NCI-H146 (cell line): ENCODE results near the gene MYO9A.
"Not testable (repeated sequence)": the region's sequence is repeated elsewhere in the genome, so short reads cannot be mapped to it uniquely, and the experiment has no call there.

ENCODE experiments used
- DNase-seq: peaks from one replicate; lab custom pipeline; 2025; lab: John Stamatoyannopoulos, UW

MYO9A gene

DNA sequence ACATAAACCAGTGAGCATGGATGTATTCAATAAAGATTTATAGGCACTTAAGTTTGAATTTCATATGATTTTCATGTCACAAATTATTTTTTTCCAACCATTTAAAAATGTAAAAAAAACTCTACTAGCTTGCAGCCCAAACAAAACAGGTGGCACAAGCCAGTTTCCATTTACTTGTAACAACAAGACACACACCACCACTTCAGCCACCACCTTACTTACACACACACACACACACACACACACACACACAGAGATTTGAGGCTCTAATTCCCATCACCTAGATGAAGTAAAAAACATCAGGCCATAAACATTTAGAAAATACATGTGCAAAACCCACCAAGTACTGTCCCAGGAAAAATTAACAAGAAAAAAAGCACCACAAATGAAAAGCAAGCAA is 25.3 kb downstream of the MYO9A start:
- no peak for DNase-seq

DNA sequence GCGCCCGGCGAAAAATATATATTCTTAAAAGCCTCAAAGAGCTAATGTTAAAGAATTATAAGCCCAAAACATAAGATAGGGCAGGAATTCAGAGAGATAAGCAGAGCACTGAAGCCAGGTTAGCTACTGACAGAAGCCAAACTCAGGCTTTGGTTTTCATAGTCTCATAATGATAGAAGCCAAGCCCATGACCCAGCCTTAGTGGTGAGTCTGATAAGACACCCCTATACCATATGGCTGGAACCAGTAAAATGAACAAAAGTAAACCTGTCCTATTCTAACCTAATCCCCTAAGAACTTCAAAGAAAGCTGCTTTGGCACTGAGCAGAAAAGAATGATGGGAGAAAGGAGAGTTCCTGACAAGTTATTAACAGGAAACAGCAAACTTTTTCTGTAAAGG is 25.9 kb downstream of the MYO9A start:
- DNase-seq = no peak

DNA sequence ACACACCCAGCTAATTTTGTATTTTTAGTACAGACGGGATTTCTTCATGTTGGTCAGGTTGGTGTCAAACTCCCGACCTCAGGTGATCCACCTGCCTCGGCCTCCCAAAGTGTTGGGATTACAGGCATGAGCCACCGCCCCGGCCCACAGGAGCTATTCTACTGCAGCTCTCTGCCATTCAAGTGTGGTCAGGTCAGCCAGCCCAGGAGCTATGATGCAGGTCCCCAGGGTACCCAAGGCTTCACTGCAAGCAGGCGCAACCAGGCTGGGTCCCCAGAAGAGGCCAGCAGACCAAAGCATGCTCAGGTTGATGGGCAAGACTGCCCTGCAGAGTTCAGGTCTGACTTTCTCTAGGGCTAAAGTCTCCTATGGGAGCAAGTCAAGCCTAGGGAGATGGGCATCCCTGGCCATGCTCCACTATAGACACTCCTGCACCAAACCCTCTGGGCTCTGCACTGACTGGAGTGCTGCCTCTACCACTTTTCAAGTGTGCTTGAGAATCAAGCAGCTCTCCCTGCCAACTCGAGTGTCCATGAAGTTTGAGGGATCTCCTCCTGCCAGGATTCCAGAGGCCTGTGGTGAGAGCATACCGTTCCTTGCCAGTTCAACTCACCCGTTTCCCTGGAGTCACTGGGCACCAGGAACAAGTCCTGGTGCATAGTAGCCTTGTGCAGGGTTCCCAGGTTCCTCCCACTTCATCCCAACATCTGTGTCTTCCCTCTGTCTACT is 30.9 kb downstream of the MYO9A start:
- DNase-seq = no peak

DNA sequence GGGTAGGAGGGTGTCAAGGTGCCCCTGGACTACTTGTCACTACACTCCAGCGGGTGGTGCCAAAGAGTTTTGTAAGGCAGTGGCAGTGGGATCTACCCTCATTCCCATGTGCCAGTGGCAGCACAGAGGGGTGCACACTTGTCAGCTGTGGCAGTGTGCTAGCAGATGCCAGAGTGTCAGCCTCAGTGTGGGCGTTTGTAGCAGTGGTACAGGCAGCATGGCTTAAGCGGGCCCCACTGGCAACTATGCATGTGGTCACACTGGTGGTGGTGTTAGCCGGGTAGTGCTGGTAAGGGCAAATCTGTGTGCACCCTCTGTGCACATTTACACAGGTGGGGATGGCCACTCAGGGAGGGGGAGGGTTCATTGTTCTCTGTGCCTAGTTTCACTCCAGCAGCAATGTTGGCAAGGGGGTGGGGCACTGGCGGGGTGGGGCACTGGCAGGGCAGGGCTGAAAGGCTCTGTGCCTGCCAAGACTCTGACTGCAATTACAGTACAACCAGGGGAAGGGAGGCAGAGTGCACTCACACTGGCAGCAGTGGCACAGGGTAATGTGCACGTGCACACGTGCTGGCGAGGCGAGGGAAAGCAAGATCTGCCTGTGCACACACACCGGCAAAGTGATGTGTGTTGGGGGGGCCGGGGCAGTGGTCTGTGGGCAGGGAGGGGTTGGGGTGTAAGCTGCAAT is 31.8 kb downstream of the MYO9A start:
- no peak for DNase-seq

DNA sequence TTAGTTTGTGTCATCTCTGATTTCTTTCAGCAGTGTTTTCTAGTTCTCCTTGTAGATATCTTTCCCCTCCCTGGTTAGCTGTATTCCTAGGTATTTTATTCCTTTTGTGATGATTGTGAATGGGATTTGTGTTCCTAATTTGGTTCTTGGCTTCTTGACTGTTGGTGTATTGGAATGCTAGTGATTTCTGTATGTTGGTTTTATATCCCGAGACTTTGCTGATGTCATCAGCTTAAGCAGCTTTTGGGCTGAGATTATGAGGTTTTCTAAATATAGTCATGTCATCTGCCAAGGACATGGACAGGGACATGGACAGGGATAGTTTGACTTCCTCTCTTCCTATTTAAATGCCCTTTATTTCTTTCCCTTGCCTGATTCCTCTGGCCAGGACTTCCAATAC is 35.8 kb downstream of the MYO9A start:
- DNase-seq = no peak

DNA sequence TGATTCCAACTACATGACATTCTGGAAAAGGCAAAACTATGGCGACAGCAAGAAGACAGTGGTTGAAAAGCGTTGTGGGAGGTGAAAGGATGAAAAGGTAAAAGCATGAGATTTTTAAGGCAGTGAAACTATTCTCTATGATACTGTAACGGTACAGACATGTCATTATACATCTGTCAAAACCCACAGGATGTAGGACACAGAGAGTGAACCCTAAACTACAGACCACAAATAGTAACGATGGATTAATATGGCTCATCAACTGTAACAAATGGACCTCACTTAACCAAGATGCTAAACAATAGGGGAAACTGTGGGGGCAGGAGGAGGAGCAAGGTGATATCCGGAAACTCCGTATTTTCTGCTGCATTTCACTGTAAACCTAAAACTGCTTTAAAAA is 39.1 kb downstream of the MYO9A start:
- DNase-seq = no peak

DNA sequence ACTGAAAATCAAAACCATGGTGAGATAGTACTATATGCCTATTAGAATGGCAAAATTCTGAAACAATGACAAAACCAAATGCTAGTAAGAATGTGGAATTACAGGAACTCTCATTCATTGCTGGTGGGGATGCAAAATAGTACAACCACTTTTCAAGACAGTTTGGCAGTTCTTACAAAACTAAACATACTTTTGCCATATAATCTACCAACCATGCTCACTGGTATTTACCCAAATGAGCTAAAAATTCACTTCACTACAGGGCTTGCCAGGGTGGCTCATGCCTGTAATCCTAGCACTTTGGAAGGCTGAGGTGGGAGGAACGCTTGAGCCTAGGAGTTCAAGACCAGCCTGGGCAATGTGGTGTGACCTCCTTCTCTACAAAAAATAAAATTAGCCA is 40.0 kb downstream of the MYO9A start:
- DNase-seq = no peak

DNA sequence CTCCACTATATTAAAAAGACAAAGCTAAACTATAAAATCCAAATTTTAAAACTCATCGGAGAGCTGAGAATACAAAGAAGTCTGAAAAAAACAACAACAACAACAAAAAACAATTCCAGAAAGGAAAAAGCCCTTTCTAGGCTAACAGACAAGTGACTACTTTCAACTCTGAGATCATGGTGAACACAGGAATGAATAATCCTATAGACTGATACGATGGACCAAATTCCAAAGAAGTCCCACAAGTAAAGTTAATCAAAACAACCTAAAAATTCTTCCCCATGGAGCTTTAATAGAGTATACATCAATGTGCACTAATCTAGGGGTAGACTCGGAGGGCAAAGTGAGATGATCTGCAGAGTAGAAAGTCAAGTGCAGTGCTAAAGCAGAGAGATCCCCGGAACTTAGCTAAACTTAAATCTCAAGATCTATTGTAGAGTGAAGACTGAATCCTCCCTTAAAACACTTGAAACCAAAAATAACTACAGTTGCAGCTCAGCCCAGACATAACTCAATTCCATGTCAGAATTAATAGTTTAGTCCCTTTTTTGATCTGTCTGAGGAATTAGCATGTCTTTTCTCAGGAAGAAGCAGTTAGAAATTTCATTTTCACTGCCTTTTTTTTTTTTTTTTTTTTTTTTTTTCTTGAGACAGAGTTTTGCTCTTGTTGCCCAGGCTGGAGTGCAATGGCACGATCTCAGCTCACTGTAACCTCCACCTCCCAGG is 43.5 kb downstream of the MYO9A start:
- no peak for DNase-seq

DNA sequence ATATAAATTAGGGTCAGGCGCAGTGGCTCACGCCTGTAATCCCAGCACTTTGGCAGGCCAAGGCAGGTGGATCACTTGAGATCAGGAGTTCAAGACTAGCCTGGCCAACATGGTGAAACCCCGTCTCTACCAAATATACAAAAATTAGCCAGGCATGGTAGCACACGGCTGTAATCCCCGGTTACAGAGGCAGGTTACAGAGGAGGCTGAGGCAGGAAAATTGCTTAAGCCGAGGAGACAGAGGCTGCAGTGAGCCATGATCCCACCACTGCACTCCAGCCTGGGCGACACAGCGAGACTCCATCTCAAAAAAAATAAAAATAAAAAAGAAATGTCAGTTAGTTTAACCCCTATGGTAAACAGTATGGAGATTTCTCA is 46.5 kb downstream of the MYO9A start:
- not testable (repeated sequence) for DNase-seq

DNA sequence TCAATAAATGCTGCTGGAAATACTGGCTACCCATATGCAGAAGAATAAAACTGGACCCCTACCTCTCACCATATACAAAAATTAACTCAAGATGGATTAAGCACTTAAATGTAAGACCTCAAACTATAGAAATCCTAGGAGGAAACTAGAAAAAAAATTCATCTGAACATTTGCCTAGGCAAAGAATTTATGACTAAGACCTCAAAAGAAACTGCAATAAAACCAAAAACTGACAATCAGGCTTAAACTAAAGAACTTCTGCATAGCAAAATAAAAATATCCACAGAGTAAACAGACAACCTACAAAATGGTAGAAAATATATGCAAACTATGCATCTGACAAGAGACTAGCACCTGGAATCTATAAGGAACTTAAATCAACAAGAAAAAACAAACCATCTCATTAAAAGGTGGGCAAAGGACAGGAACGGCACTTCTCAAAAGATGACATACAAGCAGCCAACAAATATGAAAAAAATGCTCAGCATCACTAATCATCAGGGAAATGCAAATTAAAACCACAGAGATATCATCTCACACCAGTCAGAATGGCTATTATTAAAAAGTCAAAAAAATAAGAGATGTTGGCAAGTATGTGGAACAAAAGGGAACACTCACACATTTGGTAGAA is 47.0 kb downstream of the MYO9A start:
- DNase-seq = no peak

DNA sequence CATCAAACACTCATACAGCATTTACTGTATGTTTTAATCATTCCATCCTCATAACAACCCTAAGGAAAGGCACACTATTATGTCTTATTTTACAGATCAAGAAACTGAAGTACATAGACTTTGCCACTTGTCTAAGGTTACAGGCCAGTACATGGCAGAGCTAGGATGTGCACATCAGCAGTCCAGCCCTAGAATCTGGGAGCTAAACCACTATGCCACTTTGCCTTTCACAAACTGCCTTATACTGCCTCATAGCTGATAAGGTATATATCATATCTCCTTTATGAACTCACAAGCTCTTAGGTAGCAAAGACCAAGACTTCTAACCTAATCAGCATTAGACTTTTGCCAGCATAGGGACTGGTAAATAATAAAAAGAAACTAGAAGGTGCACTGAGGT is 49.1 kb downstream of the MYO9A start:
- no peak for DNase-seq

DNA sequence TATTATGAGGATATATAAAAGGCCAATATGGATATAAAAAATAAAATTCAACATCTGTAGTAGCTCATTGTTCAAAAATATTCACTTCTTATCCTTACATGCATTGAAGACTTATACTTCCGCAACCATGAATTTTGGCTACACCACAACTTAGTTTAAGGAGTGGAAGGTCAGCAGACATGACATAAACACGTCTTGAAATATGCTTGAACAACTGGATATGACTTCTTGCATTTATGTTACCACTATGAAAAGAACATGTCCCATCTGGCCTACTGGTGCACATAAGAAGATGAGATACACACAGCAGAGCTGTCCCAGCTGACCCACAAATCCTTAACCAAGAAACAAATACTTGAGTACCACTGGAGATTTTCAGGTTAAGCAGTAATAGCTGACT is 52.1 kb downstream of the MYO9A start:
- no peak for DNase-seq

DNA sequence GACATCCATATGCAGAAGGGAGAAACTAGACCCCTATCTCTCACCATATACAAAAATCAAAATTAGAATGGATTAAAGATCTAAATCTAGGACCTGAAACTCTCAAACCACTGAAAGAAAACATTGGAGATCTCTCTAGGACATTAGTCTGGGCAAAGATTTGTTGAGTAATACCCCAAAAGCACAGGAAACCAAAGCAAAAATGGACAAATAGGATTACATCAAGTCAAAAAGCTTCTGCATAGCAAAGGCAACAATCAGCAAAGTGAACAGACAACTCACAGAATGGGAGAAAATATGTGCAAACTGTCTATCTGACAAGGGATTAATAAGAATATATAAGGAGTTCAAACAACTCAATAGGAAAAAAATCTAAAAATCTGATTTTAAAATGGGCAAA is 54.8 kb downstream of the MYO9A start:
- no peak for DNase-seq

DNA sequence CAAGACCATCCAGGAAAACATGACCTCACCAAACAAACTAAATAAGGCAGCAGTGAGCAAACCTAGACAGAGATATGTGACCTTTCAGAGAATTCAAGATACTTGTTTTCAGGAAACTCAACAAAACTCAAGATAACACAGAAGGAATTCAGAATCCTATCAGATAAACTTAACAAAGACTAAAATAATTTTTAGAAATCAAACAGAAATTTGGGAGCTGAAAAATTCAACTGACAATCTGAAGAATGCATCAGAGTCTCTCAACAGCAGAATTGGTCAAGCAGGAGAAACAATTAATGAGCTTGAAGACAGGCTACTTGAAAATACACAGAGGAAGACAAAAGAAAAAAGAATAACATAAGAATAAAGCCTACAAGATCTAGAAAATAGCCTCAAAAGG is 55.6 kb downstream of the MYO9A start:
- no peak for DNase-seq

DNA sequence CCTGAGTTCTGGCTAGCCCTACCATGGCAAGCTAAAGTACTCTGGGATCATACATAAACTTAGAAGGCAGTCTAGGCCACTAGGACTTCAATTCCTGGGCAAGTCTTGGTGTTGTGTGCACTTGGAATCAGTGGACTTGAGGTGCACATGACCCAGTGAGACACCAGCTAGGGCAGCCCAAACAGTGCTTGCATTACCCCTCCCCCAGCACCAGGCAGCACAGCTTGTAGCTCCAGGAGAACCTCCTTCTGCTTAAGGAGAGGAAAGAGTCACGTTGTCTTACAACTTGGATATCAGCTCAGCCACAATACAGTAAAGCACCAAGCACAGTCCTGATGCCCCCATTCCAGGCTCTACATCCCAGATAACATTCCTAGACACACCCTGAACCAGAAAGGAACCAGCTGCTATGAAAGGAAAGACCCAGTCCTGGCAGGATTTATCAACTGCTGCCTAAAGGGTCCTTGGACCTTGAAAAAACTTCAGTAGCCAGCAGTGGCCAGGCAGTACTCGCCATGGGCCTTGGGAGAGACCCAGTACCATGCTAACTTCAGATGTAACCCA is 57.2 kb downstream of the MYO9A start:
- no peak for DNase-seq

DNA sequence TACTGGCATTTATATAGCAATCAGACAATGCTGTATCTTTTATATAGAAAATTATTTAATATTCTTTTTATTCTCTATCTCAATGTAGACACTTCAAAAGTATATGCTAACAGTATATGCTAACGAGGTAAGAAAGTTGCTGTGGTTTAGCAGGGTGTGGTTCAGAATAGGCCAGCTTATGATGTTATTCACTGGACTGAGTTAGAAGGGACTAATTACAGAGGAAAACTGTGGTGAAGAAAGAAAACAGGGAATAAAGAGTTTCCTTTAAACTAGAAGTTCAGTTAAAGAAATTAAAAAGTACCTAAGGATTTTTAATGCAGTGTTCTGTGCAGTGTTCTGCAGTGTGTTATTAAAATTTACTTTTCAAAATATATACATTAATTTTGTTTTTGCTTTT is 59.4 kb downstream of the MYO9A start:
- no peak for DNase-seq

DNA sequence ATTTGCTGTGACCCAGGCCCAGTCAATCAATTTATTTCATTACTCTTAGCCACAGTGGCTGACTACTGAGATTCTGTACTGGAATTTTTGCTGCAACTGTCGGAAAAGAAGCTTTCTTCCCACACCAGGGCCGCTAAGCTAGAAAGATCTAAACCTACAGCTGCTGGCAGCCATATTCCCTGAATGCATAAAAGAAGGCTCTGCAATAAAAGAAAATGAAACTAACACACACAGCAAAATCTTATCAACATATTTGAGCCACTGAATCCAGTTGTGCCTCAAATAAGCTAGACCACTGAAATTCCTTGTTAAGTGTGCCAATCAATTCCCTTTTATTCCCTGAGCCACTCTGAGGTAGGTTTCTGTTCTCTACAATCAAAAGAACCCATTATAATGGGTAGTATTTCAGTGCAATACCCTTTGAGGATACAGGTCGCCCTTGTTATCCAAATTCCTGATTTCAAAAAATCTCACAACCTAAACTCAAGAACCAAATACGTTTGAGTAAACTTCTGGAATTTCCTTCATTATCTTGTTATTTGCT is 60.3 kb downstream of the MYO9A start:
- no peak for DNase-seq

DNA sequence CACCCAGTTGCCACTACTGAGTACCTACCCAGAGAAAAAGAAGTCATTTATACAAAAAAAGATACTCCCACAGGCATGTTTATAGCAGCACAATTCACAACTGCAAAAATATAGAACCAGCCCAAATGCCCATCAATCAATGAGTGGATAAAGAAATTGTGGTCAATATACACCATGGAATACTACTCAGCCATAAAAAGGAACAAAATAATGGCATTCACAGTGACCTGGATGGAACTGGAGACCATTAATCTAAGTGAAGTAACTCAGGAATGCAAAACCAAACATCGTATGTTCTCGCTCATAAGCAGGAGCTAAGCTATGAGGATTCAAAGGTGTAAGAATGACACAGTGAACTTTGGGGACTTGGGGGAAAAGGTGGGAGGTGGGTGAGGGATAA is 61.7 kb downstream of the MYO9A start:
- not testable (repeated sequence) for DNase-seq

DNA sequence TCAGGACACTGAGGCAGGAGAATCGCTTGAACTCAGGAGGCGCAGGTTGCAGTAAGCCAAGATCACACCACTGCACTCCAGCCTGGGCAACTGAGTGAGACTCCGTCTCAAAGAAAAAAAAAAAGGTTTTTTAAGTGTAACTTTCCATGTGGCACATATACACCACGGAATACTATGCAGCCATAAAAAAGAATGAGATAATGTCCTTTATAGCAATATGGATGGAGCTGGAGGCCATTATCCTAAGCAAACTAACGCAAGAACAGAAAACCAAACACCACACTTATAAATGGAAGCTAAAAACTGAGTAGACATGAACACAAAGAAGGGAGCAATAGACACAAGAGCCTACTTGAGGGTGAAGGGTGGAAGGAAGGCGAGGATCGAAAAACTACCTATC is 64.7 kb downstream of the MYO9A start:
- DNase-seq = not testable (repeated sequence)

DNA sequence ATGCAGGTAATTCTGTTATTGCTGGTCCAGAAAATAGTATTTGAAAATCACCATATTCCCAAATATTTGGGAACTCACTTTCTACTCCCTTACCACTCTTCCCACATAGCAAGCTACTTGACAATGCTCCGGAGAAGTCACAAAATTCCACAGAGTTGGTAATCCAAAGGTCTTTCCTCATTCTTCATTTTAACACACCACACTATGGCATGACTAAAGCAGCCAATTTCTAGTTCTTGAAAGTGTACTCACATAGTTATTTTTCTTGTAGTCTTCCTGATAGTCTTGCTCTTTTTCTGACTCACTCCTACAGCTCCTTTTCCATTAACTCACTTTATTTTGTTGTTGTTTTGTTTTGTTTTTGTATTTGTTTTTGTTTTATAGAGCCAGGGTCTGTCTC is 67.2 kb downstream of the MYO9A start:
- no peak for DNase-seq

DNA sequence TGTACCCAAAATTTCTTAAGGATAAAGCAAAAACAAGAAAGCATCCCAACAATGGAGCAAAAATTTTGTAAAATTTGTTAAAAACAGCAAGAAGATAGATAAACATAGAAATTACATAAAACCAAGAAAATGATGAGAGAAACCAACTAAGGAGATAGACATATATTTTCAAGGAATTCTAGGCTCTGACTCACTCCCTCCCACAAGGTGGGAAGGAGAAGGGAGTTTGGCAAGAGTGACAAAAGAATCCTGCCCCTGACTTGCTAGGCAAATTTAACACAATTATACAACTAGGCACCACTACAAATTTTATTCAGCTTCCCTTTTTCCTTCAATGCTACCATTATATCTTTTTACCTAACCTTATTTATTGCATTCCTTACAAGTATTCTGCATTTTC is 70.9 kb downstream of the MYO9A start:
- DNase-seq = no peak

DNA sequence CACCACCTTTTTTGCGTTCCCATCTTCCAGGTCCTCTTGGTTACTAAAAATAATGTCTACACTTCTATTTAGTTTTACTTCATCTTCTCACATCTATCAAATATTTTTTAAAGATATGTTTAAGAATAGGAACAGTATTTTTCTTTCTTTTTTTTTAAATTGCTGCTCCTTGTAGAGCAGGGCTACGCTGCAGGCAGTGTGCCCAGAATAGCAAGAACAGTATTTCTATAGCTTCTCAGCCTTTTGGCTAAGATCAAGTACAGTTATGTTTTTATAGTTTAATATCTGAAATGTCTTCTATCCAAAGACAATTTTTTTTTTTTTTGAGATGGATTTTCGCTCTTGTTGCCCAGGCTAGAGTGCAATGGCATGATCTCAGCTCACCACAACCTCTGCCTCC is 73.0 kb downstream of the MYO9A start:
- DNase-seq = no peak
